Peyer's patch (tissue), 4 donors: ENCODE data around the gene CDH9. TPM values are rescaled to one million over a fixed set of nuclear protein-coding genes. Genes with fewer than 3 reads are reported as not detected.

ENCODE experiments used
- DNase-seq, 3 donors: peaks; one replicate each; pipeline ENCODE4 v3.0.0-alpha.2; 2017 to 2019
- H3K27ac ChIP-seq, 4 donors: fragments of 200-600 bp; sonication (generic); one replicate each; pipeline ENCODE4 v1.5.1; 2016 to 2019
- H3K27me3 ChIP-seq, 2 donors: fragments of 200-600 bp; sonication (generic); one replicate each; pipeline ENCODE4 v1.5.1; 2019
- H3K36me3 ChIP-seq, 3 donors: fragments of 200-600 bp; sonication (generic); one replicate each; pipeline ENCODE4 v1.5.1; 2016 to 2019
- H3K4me1 ChIP-seq, 4 donors: fragments of 200-600 bp; sonication (generic); one replicate each; pipeline ENCODE4 v1.5.1; 2016 to 2019
- H3K4me3 ChIP-seq, 4 donors: fragments of 200-600 bp; sonication (generic); 1 replicate in 3 of 4; 2 replicates in 1 of 4; pipeline ENCODE4 v1.5.1; 2016 to 2019; ENCODE audit warnings: mild to moderate bottlenecking in 1 of 4
- H3K9me3 ChIP-seq, 4 donors: fragments of 200-600 bp; sonication (generic); one replicate each; pipeline ENCODE4 v1.5.1; 2016 to 2019; ENCODE audit warnings: mild to moderate bottlenecking in 1 of 4
- POLR2A ChIP-seq, 2 donors: fragments of 450-650 bp; IDR thresholded peaks; one replicate each; pipeline ENCODE4 v1.5.1; 2017; ENCODE audit warnings: antibody characterized with exemption in 2 of 2, mild to moderate bottlenecking in 2 of 2, moderate library complexity in 2 of 2
- total RNA-seq, 4 donors: library from RNA; depleted of rRNA; stranded (reverse); fragments of >200 nt; gene quantifications; one replicate each; pipeline ENCODE4 v1.1.0, GENCODE V29; 2016
- TF ChIP-seq, protein P1 (sequence below), 6 experiments: fragments of 450-650 bp in 4 of 6; fragments of 200-600 bp in 2 of 6; sonication (generic) in 1 of 6; IDR thresholded peaks; one replicate each; pipeline ENCODE4 v1.5.1; 2017 to 2019; ENCODE audit warnings: antibody characterized with exemption in 6 of 6, mild to moderate bottlenecking in 3 of 6, moderate library complexity in 1 of 6

CDH9 gene
- total RNA-seq, 4 donors from 2014 or later = not detected

GRCh38 chr5:26884481-26884880 lies 153.9 kb downstream of the CDH9 start:
- H3K4me1 ChIP-seq = no peaks in the 10 kb centered on the region
- H3K36me3 ChIP-seq = no peaks in the 10 kb centered on the region
- no peak for DNase-seq
- H3K9me3 ChIP-seq = no peaks in the 10 kb centered on the region
- no peak overlapping the region for H3K4me3 ChIP-seq
- TF ChIP-seq, protein P1, sequence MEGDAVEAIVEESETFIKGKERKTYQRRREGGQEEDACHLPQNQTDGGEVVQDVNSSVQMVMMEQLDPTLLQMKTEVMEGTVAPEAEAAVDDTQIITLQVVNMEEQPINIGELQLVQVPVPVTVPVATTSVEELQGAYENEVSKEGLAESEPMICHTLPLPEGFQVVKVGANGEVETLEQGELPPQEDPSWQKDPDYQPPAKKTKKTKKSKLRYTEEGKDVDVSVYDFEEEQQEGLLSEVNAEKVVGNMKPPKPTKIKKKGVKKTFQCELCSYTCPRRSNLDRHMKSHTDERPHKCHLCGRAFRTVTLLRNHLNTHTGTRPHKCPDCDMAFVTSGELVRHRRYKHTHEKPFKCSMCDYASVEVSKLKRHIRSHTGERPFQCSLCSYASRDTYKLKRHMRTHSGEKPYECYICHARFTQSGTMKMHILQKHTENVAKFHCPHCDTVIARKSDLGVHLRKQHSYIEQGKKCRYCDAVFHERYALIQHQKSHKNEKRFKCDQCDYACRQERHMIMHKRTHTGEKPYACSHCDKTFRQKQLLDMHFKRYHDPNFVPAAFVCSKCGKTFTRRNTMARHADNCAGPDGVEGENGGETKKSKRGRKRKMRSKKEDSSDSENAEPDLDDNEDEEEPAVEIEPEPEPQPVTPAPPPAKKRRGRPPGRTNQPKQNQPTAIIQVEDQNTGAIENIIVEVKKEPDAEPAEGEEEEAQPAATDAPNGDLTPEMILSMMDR (IDR thresholded peaks at IDR 0.05) = no peak
- no peak for TF ChIP-seq POLR2A (IDR thresholded peaks at IDR 0.05)
- no peak overlapping the region for H3K27ac ChIP-seq
- H3K27me3 ChIP-seq = no peaks in the 10 kb centered on the region

- Histone ChIP-seq H3K9me3 (no peaks in the 10 kb centered on the region), H3K27me3 (no peaks in the 10 kb centered on the region), H3K4me1 (no peaks in the 10 kb centered on the region), H3K4me3 (no peak overlapping the region), H3K36me3 (no peaks in the 10 kb centered on the region), H3K27ac (no peak overlapping the region)
- no peak for DNase-seq
- no peak for TF ChIP-seq POLR2A (IDR thresholded peaks at IDR 0.05)
- TF ChIP-seq, protein P1 (IDR thresholded peaks at IDR 0.05) = no peak
Measured at GRCh38 chr5:26883375-26883774, 155.0 kb downstream of the CDH9 start.

- TF ChIP-seq, protein P1 (IDR thresholded peaks at IDR 0.05) = no peak
- no peak for TF ChIP-seq POLR2A (IDR thresholded peaks at IDR 0.05)
- Histone ChIP-seq H3K36me3 (no peaks in the 10 kb centered on the region), H3K9me3 (no peaks in the 10 kb centered on the region), H3K27ac (no peak overlapping the region), H3K4me3 (no peak overlapping the region), H3K27me3 (no peaks in the 10 kb centered on the region), H3K4me1 (no peaks in the 10 kb centered on the region)
- DNase-seq = no peak
Measured at GRCh38 chr5:26881901-26882300, 156.5 kb downstream of the CDH9 start.

GRCh38 chr5:26877154-26877553 lies 161.2 kb downstream of the CDH9 start:
- Histone ChIP-seq H3K4me1 (no peaks in the 10 kb centered on the region), H3K4me3 (no peak overlapping the region), H3K9me3 (no peaks in the 10 kb centered on the region), H3K27ac (no peak overlapping the region), H3K36me3 (no peaks in the 10 kb centered on the region), H3K27me3 (no peaks in the 10 kb centered on the region)
- DNase-seq = no peak
- no peak for TF ChIP-seq POLR2A (IDR thresholded peaks at IDR 0.05)
- TF ChIP-seq, protein P1 (IDR thresholded peaks at IDR 0.05) = no peak

DNA sequence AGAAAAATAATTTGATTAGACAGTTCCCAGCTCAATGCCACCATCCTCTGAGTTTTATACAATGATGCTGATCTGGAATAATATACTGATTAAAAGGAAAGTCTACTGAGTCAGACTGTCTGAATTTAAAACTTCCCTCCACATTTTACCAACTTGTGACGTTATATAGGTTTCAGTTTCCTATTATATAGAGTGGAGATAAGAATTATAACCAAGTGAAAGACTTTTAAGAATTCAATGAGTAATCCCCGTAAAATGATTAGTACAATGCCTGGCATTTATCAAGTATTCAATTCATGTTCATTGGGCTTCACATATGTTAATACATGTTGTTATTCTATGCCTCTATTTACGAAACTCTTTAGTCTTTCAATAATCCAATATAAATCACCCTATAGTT lies 166.0 kb downstream of the CDH9 start:
- H3K4me3 ChIP-seq = no peak overlapping the region
- no peaks in the 10 kb centered on the region for H3K4me1 ChIP-seq
- TF ChIP-seq, protein P1 (IDR thresholded peaks at IDR 0.05) = no peak
- no peak for TF ChIP-seq POLR2A (IDR thresholded peaks at IDR 0.05)
- no peaks in the 10 kb centered on the region for H3K9me3 ChIP-seq
- no peaks in the 10 kb centered on the region for H3K27me3 ChIP-seq
- H3K27ac ChIP-seq = no peak overlapping the region
- no peaks in the 10 kb centered on the region for H3K36me3 ChIP-seq
- no peak for DNase-seq

DNA sequence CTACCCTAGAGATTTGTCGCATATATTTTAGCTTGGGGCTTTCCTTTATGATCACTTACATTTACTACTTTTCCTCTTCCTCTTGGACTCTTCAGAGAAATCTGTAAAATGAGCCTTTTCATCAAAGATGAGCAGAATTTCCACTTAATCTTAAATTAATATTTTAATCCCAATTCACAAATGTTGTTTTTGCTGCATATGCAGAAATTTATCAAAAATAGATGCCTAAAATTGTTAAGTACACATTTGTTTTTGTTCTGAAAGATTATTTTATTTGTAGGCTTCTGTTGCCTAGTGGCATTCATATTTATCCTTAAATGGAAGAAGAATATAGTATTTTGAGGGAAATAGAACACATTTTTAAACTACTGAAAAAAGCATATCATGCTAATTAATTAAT lies 168.6 kb downstream of the CDH9 start:
- TF ChIP-seq POLR2A (IDR thresholded peaks at IDR 0.05) = no peak
- TF ChIP-seq, protein P1 (IDR thresholded peaks at IDR 0.05) = no peak
- no peaks in the 10 kb centered on the region for H3K27me3 ChIP-seq
- no peaks in the 10 kb centered on the region for H3K4me1 ChIP-seq
- H3K9me3 ChIP-seq = no peaks in the 10 kb centered on the region
- no peak for DNase-seq
- H3K4me3 ChIP-seq = no peak overlapping the region
- no peaks in the 10 kb centered on the region for H3K36me3 ChIP-seq
- H3K27ac ChIP-seq = no peak overlapping the region
